Subcutaneous adipose tissue (tissue), 4 donors: Measurements from ENCODE around the gene RELT. TPM values are rescaled to one million over a fixed set of nuclear protein-coding genes. Genes with fewer than 3 reads are reported as not detected.

Experiments
- total RNA-seq, 4 donors: library from RNA; depleted of rRNA; stranded (reverse); fragments of >200 nt; gene quantifications; one replicate each; pipeline ENCODE4 v1.1.0, GENCODE V29; 2016
- TF ChIP-seq, protein P1 (sequence below): fragments of 450-650 bp; IDR thresholded peaks from one replicate; pipeline ENCODE4 v1.5.1; 2016; ENCODE audit warnings: low read depth, mild to moderate bottlenecking, control low read depth, antibody characterized with exemption, moderate library complexity

RELT gene, protein sequence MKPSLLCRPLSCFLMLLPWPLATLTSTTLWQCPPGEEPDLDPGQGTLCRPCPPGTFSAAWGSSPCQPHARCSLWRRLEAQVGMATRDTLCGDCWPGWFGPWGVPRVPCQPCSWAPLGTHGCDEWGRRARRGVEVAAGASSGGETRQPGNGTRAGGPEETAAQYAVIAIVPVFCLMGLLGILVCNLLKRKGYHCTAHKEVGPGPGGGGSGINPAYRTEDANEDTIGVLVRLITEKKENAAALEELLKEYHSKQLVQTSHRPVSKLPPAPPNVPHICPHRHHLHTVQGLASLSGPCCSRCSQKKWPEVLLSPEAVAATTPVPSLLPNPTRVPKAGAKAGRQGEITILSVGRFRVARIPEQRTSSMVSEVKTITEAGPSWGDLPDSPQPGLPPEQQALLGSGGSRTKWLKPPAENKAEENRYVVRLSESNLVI
- total RNA-seq, result 1 to 10 TPM; 3.1 to 5.1 (median 4.0) TPM

DNA sequence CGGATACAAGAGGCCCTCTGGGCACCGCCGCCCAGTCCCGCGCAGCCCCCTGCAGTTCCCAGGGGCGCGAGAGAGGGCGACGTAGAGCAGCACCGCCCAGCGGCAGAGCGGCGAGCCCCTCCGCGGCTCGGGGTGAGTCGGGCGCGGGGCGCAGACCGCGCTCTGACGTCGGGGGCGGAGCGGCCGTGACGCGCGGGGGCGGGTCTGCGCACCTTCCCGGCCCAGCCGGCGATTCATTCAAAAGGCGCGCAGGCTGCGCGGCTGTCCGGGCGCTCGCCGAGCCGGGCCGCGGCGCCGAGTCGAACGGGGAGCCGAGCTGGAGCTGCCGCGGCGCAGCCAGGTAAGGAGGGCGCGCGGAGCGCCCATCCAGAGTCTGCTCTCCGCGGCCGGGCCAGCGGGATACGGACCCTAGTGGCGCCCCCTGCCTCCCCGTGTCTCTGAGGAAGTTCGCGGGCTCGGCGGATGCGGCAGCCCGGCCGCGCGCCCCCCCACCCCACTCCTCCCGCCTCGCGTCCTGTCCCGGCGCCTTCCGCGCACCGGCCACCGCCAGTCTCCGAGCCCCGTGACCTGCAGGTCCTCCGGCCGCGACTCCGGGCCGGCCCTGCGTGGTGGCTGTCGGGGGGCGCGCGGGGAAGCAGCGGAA, at the start of gene RELT:
TSS of gene RELT (plus strand) at position 240 of the 643 bp plus-strand sequence. CDS start 12,738 bp downstream, outside the sequence.
- TF ChIP-seq, protein P1, sequence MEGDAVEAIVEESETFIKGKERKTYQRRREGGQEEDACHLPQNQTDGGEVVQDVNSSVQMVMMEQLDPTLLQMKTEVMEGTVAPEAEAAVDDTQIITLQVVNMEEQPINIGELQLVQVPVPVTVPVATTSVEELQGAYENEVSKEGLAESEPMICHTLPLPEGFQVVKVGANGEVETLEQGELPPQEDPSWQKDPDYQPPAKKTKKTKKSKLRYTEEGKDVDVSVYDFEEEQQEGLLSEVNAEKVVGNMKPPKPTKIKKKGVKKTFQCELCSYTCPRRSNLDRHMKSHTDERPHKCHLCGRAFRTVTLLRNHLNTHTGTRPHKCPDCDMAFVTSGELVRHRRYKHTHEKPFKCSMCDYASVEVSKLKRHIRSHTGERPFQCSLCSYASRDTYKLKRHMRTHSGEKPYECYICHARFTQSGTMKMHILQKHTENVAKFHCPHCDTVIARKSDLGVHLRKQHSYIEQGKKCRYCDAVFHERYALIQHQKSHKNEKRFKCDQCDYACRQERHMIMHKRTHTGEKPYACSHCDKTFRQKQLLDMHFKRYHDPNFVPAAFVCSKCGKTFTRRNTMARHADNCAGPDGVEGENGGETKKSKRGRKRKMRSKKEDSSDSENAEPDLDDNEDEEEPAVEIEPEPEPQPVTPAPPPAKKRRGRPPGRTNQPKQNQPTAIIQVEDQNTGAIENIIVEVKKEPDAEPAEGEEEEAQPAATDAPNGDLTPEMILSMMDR, result no peak

DNA sequence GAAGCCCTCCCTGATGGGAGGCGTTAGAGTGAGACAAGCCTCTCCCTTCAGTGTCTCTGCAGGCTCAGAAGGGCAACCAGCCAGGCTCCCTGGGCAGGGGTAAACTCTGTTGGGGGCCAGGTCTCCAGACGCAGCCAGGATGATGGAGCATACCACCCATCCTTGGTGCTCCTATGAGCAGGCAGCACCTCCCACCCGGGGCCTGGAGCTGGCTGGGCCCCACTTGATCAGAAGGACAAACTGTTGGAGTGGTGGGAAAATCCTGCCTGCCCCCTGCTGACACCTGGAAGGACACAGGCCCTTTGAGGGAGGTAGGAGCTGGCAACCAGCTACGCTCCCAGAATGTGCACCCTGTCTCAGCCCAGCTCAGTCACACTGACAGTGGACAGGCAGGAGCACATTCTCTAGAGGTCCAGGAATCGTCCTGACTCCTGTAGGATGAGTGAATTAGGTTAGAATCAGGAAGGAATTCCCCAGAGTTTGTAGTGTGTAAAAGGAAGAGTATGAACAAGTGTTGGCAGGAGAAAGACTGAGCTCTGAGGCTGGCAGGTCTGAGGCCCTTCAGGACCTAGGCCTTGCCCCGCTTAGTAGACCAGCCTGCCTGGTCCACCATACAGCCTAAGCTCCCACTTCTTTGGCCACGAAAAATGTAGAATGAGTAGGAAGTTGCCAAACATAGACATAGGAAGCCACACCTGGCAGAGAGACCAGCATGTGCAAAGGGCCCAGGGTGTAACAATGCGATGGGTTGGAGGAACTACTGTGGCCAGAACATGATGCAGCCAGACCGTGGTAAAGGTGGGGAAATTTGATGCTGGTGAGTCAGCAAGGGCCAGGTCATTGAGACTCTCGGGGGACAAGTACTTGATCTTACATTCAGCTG, 49.0 kb upstream of the RELT start:
- TF ChIP-seq, protein P1, result no peak

DNA sequence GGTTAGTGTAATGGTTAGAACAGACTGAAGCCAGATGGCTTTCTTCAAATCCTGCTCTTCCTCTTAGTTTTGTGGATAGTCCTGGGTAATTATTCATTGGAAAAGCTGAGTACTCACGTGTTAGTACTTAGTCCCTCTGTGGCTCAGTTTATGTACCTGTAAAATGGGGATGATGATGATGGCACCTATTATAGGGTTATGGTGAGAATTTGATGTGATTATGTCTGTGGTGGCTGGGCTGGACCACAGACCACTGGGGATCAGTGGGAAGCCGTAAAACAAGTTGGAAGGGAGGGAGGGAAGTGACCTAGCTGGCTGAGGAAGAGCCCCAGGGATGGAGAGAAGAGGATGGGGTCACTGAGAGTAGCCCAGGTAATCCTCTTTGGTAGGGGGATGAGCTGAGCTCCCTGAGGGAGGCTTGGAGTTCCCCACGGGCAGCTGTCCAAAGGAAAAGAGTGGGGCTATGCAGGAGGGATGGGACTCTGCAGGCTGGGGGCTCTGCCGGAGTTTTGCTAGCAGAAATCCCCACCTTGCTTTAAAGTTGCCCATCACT, 48.3 kb upstream of the RELT start:
- TF ChIP-seq, protein P1, result no peak

DNA sequence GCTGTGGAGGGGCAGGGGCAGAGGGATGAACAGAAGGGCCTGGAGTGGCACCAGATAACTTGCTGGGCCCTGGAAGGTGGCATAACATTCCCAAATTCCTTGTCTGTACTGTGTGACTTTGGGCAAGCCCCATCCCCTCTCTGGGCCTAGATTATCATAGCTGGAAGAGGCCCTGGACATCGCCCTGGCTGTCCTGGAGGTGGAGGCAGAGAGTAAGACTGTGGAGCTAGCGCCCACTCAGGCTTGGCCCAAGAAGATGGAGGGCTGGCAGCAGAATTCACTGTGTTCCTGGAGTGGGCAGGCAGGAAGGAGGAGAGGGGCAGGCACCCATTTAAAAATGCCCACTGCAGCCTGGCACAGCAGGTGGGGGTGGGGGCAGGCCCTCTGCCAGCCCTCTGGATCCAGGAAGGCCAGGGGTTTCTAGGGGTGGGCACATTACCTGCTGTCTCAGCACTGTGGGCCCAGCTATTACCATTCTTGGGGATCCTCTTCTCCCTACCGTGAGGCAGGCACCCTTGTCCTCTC, 45.6 kb upstream of the RELT start:
- TF ChIP-seq, protein P1, result no peak

DNA sequence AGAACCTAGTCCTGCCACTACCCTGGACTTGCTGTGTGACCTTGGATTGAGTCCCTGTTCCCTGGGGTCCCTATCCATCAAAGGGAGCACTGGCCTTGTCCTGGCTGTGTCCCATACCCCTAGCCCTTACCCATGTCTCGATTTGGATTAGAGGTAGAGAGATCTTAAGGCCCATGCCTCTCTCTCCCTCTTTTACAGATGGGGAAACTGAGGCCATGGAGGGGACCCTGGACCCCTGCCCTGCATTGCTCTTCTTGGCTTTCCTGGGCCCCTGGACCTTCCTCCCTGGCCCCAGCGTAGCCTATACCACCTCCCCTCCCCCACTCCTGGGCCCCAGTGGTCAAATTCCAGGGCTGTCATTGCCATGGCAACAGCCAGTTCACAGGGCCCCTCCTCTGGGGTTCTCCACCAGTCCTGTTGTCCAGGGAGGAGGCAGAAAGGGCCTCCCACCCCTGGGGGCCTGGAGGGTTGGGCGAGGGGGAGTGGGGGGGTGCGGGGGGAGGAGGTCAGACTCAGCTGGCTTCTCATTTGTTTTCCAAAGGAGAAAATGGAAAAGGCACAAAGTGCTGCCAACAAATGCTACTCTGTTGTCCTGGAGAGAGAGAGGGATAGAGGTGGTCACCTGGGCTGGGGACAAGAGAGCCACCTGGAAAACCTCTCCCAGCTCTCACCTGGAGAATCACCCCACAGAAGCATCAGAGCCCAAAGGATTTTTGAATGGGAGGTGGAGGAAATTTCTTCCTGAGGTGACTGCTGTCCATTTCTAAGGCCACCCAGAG, 44.9 kb upstream of the RELT start:
- TF ChIP-seq, protein P1, result no peak

DNA sequence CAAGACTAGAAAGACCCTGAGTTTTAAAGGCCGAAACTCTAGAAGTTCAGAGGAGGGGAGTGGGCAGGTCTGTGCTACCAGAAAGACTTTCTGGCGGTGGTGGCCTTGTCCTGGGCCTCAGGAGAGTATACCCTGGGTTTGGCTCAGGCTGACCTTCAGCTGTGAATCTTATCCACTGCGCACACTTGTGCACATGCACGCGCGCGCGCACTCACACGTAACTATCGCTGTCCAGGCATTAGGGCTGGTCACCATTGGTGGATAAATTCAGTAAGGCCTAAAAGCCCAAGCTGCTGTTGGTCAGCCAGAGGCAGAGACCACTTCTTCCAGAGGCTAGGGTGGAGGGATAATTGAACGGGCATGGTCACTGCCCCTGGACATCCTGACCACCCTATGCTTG, 43.0 kb upstream of the RELT start:
- TF ChIP-seq, protein P1, result no peak
